ENCODE results near the gene POLR3H. TPM values are rescaled to one million over a fixed set of nuclear protein-coding genes. Genes with fewer than 3 reads are reported as not detected.
"Not testable (repeated sequence)": the region's sequence is repeated elsewhere in the genome, so short reads cannot be mapped to it uniquely, and the experiment has no call there.

The POLR3H gene, protein sequence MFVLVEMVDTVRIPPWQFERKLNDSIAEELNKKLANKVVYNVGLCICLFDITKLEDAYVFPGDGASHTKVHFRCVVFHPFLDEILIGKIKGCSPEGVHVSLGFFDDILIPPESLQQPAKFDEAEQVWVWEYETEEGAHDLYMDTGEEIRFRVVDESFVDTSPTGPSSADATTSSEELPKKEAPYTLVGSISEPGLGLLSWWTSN
- 10 to 100 TPM; 10.9 to 15.9 TPM for total RNA-seq
- long read RNA-seq, full-length matches to known transcripts, result 21 of 27 reads
- long read RNA-seq, partial matches to known transcripts, result 0 of 27 reads
- long read RNA-seq, other reads (novel, unspliced or antisense), result 6 of 27 reads

GRCh38 chr22:41543854-41544670, at the start of gene POLR3H:
POLR3H (minus strand) TSS chr22:41544470; CDS start chr22:41544101, 369 bp downstream.
- intact Hi-C loops (cut with DNase I, micrococcal nuclease), result no loop called here
- peak; percentile 99 for DNase-seq
- peak; percentile 98 for ATAC-seq

DNA sequence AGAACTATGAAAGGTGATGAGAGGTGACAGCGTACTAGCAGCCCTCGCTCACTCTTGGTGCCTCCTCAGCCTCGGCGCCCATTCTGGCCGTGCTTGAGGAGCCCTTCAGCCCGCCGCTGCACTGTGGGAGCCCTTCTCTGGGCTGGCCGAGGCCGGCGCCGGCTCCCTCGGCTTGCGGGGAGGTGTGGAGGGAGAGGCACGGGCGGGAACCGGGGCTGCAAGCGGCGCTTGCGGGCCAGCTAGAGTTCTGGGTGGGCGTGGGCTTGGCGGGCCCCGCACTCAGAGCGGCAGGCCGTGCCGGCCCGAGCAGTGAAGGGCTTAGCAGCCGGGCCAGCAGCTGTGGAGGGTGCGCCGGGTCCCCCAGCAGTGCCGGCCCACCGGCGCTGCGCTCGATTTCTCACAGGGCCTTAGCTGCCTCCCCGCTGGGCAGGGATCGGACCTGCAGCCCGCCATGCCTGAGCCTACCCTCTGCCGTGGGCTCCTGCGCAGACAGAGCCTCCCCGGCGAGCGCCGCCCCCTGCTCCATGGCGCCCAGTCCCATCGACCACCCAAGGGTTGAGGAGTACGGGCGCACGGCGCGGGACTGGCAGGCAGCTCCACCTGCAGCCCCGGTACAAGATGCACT, 49.2 kb upstream of the POLR3H start:
- not testable (repeated sequence) for ATAC-seq, DNase-seq
- intact Hi-C loops (cut with DNase I, micrococcal nuclease), result loop anchor here in 1 of 2 donors (10.0 kb wide), 1 partner anchor 59 kb away; no protein-coding TSS in a partner anchor

DNA sequence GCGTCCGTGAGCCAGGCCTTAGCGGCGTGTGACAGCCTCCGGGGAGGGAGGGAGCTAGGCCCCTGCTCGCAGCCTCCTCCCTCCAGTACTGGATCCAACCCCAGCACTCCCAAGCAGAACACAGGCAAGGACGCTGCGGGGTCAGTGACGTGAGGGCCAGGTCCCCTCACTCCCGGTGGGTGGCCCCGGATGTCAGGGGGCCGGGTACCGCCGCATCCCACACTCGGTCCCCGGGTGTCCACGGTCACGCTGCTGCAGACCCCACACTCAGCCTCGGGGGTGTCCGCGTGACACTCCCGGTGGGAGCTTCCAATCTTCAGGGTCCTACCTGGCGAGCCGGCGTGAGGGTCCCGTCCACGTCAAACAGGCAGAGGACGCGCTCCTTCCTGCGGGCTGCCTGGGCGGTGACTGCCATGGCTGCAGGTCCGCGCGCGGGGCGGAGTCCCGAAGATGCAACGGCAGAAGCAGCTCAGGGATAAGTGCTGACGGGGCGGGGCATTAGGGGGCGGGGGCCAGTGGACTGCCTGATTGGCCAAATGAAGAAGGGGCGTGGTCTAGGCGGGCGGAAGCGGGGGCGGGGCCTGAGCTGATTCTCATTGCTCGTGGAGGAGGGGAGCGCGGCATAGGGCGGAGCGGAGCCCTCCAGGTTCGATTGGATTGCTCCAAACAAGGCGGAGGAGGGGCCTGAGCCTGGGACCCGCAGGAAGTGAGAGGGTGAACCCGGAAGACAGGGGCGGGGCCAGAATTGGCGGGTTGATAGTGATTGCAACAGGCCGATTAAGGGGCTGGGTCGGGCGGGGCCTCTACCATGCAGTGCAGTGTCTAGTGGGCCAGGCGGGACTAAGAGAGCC, 45.3 kb upstream of the POLR3H start, which contains the start of gene PMM1:
PMM1 (minus strand) TSS at position 450 of the 851 bp plus-strand sequence; CDS start at position 415, 35 bp downstream.
- peak; percentile 100 for DNase-seq
- ATAC-seq, result peak; percentile 85
- intact Hi-C loops (cut with DNase I, micrococcal nuclease), result loop anchor here in 1 of 2 donors (10.0 kb wide), 1 partner anchor 55 kb away; no protein-coding TSS in a partner anchor

DNA sequence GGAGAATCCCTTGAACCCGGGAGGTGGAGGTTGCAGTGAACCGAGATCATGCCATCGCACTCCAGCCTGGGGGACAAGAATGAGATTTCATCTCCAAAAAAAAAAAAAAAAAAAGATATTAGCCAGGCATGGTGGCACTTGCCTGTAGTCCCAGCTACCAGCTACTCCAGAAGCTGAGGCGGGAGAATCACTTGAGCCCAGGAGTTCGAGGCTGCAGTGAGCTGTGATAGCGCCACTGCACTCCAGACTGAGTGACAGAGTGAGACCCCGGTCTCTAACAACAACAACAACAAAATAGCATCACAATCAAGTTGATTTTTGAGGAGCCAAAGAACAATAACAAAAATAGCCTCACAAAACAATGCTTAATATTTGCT, 43.1 kb upstream of the POLR3H start:
- intact Hi-C loops (cut with DNase I, micrococcal nuclease), result no loop called here
- ATAC-seq (no peak), DNase-seq (no peak)

- DNase-seq, result no peak
- intact Hi-C loops (cut with DNase I, micrococcal nuclease), result no loop called here
- no peak for ATAC-seq
Measured at GRCh38 chr22:41585898-41586297, 41.6 kb upstream of the POLR3H start.

DNA sequence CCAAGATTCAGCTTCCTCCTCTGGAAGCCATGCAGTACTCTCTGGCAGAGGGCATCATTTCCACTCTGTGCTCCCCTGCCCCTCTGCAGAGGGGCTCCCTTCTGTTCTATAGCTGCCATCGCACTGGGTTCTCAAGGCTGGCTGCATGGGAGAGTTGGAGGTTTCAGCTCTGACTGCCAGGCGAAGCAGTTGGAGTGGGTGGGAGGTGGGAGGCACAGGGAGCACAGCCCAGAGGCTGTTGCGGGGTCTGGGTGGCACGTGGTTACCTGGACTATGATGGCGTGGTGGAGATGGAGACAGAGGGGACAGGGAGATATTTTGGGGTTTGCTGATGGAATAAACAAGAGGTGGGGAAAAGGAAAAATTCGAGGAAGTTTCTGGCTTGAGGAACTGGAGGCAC, 40.6 kb upstream of the POLR3H start:
- no peak for ATAC-seq
- intact Hi-C loops (cut with DNase I, micrococcal nuclease), result no loop called here
- DNase-seq, result no peak

DNA sequence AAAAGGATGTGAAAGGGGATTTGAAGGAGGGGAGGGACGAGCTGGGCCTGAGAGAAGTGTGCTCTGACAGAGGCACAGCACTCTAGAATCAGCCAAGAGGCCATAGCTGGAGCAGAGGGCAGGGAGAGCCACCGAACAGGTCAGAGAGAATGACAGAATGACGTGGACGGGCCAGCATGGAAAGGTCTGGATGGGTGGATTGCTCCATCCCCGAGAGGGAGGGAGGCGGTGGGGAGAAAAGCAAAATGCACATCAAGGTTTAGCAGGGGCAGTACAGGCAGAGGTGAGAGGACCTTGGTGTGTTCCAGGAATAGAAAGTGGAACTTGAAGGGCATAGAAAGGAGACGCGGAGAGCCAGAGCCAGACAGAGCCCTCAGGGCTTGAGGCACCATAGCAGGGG, 38.4 kb upstream of the POLR3H start:
- no peak for DNase-seq
- no peak for ATAC-seq
- intact Hi-C loops (cut with DNase I, micrococcal nuclease), result no loop called here

GRCh38 chr22:41579997-41580355, 35.7 kb upstream of the POLR3H start:
- intact Hi-C loops (cut with DNase I, micrococcal nuclease), result no loop called here
- DNase-seq (no peak), ATAC-seq (no peak)

GRCh38 chr22:41579297-41579996, 35.2 kb upstream of the POLR3H start:
- ATAC-seq (no peak), DNase-seq (no peak)
- intact Hi-C loops (cut with DNase I, micrococcal nuclease), result no loop called here

- ATAC-seq (no peak), DNase-seq (no peak)
- intact Hi-C loops (cut with DNase I, micrococcal nuclease), result no loop called here
Measured at GRCh38 chr22:41578818-41579217, 34.5 kb upstream of the POLR3H start.

DNA sequence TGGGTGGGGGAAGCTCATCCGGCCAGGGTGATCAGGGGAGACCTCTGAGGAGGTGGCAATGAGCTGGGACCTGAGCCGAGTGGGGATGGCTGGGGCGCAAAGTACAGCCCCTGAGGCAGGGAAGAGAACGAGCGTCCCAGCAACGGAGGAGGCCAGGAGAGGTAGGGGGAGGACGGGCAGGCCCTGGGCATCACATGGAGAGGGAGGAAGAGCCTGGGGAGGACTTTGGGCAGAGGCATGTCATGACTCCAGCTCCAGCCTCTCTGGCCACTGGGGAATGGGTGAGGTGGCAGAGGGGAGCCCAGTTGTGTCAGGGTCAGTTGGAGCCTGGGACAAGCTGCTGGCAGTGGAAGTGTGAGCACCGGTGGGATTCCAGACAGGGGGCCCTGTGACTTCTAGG, 33.8 kb upstream of the POLR3H start:
- ATAC-seq (no peak), DNase-seq (no peak)
- intact Hi-C loops (cut with DNase I, micrococcal nuclease), result no loop called here

DNA sequence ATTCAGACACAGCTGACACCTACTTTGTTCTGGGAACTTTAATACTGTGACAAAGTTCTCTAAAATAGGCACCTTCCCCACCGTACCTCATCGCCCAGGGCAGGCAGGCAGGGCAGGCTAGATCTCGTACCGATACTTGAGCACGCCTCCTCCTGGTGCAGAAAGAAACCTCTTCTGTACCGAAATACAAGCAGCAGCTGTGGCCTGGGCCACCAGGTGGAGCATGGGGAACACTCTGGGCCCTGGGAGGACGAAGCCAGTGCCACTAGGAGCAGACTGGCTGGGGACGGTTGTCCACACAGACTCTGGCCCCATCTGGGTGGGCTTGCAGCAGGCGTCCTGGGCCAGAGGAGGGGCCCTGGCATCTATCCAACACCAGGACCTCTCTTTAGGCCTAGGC, 32.6 kb upstream of the POLR3H start:
- intact Hi-C loops (cut with DNase I, micrococcal nuclease), result no loop called here
- ATAC-seq (peak; percentile 66), DNase-seq (peak; percentile 35 to 56)

GRCh38 chr22:41575533-41575932, 31.3 kb upstream of the POLR3H start:
- ATAC-seq, result no peak
- no peak for DNase-seq
- intact Hi-C loops (cut with DNase I, micrococcal nuclease), result no loop called here

DNA sequence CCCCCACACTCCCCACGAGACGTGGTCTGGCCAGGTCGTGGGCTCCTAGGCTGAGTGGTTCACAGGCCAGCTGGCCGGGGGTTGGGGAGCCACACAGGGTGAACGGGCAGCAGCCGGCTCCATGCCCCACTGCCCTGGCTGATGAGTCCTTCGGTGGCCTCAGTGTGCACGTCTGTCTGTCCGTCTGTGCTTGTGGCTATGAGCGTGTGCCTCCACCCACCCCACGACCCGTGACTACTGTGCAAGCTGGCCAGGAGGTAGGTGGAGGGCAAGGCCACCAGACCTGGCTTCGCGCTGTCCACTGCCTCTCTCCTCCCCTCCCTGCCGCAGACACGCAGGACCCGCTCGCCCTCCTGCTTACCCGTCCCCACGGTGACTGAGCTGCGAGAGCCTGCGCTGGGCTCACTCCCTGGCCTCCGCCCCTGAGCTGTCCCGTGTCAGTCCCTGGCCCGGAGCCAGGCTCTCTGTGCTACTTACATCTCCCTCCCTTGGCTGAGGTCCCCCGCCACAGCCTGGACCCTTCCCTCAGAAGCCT, 30.6 kb upstream of the POLR3H start:
- DNase-seq, result peak; percentile 47 to 58
- intact Hi-C loops (cut with DNase I, micrococcal nuclease), result no loop called here
- peak; percentile 24 for ATAC-seq

- no peak for ATAC-seq
- no peak for DNase-seq
- intact Hi-C loops (cut with DNase I, micrococcal nuclease), result no loop called here
Measured at GRCh38 chr22:41573677-41574076, 29.4 kb upstream of the POLR3H start.

DNA sequence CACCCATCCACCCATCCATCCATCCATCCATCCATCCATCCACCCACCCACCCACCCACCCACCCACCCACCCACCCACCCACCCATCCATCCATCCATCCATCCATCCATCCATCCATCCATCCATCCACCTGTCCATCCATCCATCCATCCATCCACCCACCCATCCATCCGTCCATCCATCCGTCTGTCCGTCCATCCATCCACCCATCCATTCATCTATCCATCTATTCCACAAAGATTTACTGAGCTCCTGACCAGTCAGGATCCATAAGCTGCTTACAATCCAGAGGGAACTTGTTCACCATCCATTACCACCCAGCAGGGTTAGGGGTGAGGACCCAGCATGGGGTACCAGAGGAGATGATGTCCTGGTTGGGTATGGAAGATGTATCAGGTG, 28.0 kb upstream of the POLR3H start:
- DNase-seq; ATAC-seq; intact Hi-C loops (cut with DNase I, micrococcal nuclease): not testable (repeated sequence)

- no peak for ATAC-seq
Measured at GRCh38 chr22:41571786-41572185, 27.5 kb upstream of the POLR3H start.

DNA sequence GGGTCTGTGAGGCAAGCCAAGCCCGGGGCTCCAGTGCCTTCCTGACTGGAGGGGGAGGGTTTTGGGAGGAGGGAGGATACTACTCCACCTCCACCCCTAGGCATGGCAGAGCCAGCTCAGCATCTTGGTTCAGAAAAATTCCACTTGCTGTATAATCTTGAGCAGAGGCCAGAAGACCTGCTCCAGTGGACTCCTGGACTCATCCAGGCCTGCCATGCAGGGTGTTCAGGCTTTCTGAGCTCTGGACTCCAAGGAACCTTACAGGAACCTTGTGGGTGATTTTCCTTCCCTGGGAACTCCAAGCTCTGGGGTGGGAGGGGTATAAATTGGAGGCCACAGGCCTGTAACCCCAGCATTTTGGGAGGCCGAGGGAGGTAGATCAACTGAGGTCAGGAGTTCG, 26.0 kb upstream of the POLR3H start:
- DNase-seq (no peak), ATAC-seq (no peak)
- intact Hi-C loops (cut with DNase I, micrococcal nuclease), result no loop called here

More at GRCh38 chr22:41571786-41572185, 27.5 kb upstream of the POLR3H start:
- intact Hi-C loops (cut with DNase I, micrococcal nuclease), result no loop called here
- no peak for DNase-seq
